Forelimb muscle (tissue), 1 donor: ENCODE data around the gene SLC2A11. TPM values are rescaled to one million over a fixed set of nuclear protein-coding genes. Genes with fewer than 3 reads are reported as not detected.
"Not testable (repeated sequence)": the region's sequence is repeated elsewhere in the genome, so short reads cannot be mapped to it uniquely, and the experiment has no call there.

ENCODE experiments used
- DNase-seq: peaks from one replicate; pipeline ENCODE4 v3.0.0-alpha.2; 2013; ENCODE audit warnings: low read depth
- polyA plus RNA-seq: library from polyadenylated mRNA; unstranded; fragments of 120-200 nt; gene quantifications from one replicate; pipeline ENCODE4 v1.2.1, GENCODE V29; 2013; ENCODE audit not compliant: insufficient read length

The SLC2A11 gene
- polyA plus RNA-seq, 1 donor = 9.8 TPM

GRCh38 chr22:23891726-23892125 lies 34.1 kb downstream of the SLC2A11 start:
- no peak for DNase-seq

- DNase-seq = no peak
These were observed 34.5 kb downstream of the SLC2A11 start for GRCh38 chr22:23892130-23892529.

GRCh38 chr22:23892706-23893105 lies 35.0 kb downstream of the SLC2A11 start:
- no peak for DNase-seq

- DNase-seq = no peak
These were observed 35.7 kb downstream of the SLC2A11 start for GRCh38 chr22:23893121-23893944.

- DNase-seq = peak; percentile 64
These were observed 36.5 kb downstream of the SLC2A11 start, which contains the start of gene MIF for GRCh38 chr22:23893945-23894709. MIF (plus strand) TSS chr22:23894383; CDS start chr22:23894475, 92 bp downstream.

- DNase-seq = no peak
These were observed 37.3 kb downstream of the SLC2A11 start for GRCh38 chr22:23894710-23895598.

- no peak for DNase-seq
These were observed 38.0 kb downstream of the SLC2A11 start for GRCh38 chr22:23895599-23896144.

- DNase-seq = no peak
These were observed 38.5 kb downstream of the SLC2A11 start for GRCh38 chr22:23896166-23896522.

GRCh38 chr22:23896523-23897186 lies 39.0 kb downstream of the SLC2A11 start:
- DNase-seq = no peak

GRCh38 chr22:23897320-23897719 lies 39.6 kb downstream of the SLC2A11 start:
- no peak for DNase-seq

GRCh38 chr22:23898006-23898974 lies 40.6 kb downstream of the SLC2A11 start:
- DNase-seq = no peak

GRCh38 chr22:23899042-23899745 lies 41.5 kb downstream of the SLC2A11 start:
- no peak for DNase-seq

- not testable (repeated sequence) for DNase-seq
These were observed 42.6 kb downstream of the SLC2A11 start for GRCh38 chr22:23900227-23900626.

- DNase-seq = no peak
These were observed 43.9 kb downstream of the SLC2A11 start for GRCh38 chr22:23901600-23901999.

GRCh38 chr22:23903328-23903971 lies 45.8 kb downstream of the SLC2A11 start:
- no peak for DNase-seq

- DNase-seq = no peak
These were observed 47.0 kb downstream of the SLC2A11 start for GRCh38 chr22:23904573-23905254.

GRCh38 chr22:23906641-23907040 lies 49.0 kb downstream of the SLC2A11 start:
- DNase-seq = no peak

- not testable (repeated sequence) for DNase-seq
These were observed 49.7 kb downstream of the SLC2A11 start for GRCh38 chr22:23907423-23907822.
